Measurements from ENCODE around the gene IZUMO4.

GRCh38 chr19:2077833-2078619 lies 18.7 kb upstream of the IZUMO4 start:
- TF ChIP-seq POLR2AphosphoS5 (IDR thresholded peaks at IDR 0.05; ENCODE audit: low read depth, low read length) (no peak), SIN3A (IDR thresholded peaks at IDR 0.05; ENCODE audit: borderline replicate concordance, insufficient read depth, low read length) (no peak), REST (IDR thresholded peaks at IDR 0.05; ENCODE audit: insufficient read depth in 1 of 2, low read depth in 2 of 2, low read length in 2 of 2) (no peak), TAF1 (IDR thresholded peaks at IDR 0.05; ENCODE audit: borderline replicate concordance, insufficient read depth, low read length) (no peak)
